SK-N-MC (cell line): Measurements from ENCODE around the gene OPN4.

ENCODE experiments used
- DNase-seq: peaks from one replicate; pipeline ENCODE4 v3.0.0-alpha.2; 2011; ENCODE audit warnings: low read depth, low spot score
- H3K27ac ChIP-seq: fragments of 200-600 bp; sonication (generic); 2 replicates; pipeline ENCODE4 v1.5.1; 2016; ENCODE audit warnings: mixed run types
- H3K36me3 ChIP-seq: fragments of 200-600 bp; sonication (generic); 2 replicates; pipeline ENCODE4 v1.6.1; 2017; ENCODE audit warnings: antibody characterized with exemption, low read length, mixed read lengths; ENCODE audit not compliant: insufficient read depth
- H3K4me3 ChIP-seq: fragments of 200-600 bp; sonication (generic); 2 replicates; pipeline ENCODE4 v1.5.1; 2016
- H3K9ac ChIP-seq: fragments of 200-600 bp; sonication (generic); 2 replicates; pipeline ENCODE4 v1.8.0; 2017; ENCODE audit warnings: mixed run types, mixed read lengths; ENCODE audit not compliant: insufficient read length
- H3K9me3 ChIP-seq: fragments of 200-600 bp; sonication (generic); 2 replicates; pipeline ENCODE4 v1.6.1; 2017; ENCODE audit warnings: low read depth, mild to moderate bottlenecking, antibody characterized with exemption, low read length, moderate library complexity, mixed read lengths
- EZH2 ChIP-seq: fragments of 200-600 bp; sonication (generic); IDR thresholded peaks from one replicate; pipeline ENCODE4 v1.6.1; 2017; ENCODE audit warnings: antibody characterized with exemption
- FOXP2 ChIP-seq: optimal IDR thresholded peaks from 2 replicates; pipeline ENCODE3; 2011; ENCODE audit warnings: mild to moderate bottlenecking, moderate library complexity; ENCODE audit not compliant: insufficient read depth; ENCODE audit errors: extremely low read length, control extremely low read depth
- POLR2AphosphoS5 ChIP-seq: IDR thresholded peaks from 2 replicates; pipeline ENCODE4 v1.6.1; 2012; ENCODE audit warnings: mild to moderate bottlenecking, low read depth, low read length, borderline replicate concordance

Gene OPN4

DNA sequence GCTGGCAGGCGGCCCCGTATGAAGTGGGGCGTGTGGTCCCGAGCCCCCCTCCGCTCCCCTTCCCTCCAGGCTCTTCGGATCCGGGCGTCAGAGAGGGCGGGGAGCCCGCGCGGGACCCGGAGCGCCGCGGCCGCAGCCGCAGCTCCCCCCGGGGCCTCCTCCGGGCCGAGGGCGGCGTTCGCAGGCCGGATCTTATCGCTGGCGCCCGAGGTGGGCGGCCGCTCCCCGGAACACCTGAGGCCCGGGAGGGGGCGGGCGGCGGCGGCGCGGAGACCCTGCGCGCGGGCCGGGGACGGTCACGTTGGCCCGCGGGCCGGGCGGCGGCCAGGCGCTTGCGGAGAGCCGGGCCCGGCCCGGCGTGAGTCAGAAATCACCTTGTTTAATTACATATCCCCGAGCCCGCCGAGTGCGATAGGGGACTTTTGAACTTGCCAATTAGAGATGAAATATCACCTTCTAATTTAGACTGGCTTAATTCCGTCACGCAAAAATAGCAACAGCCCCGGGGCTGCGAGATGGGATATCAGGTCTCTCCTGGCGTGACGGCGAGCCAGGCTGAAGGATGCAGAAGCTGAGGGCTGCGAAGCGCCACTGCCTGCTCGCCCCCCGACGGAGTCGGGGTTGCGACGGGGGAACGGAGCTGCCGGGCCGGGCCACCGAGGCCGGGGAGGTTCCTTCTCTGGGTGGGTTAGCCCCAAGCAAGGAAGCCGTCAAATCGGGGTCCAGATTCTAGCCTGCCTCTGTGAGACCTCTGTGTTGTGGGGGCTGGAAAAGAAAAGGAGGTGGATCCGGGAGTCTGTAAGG is 57.4 kb downstream of the OPN4 start:
- no peak for DNase-seq
- H3K9me3 ChIP-seq: no peaks in the 10 kb centered on the region
- TF ChIP-seq POLR2AphosphoS5 (no peak), FOXP2 (no peak), EZH2 (no peak)
- peak overlapping the region; percentile 71 for H3K9ac ChIP-seq
- no peaks in the 10 kb centered on the region for H3K36me3 ChIP-seq
- H3K4me3 ChIP-seq: peak overlapping the region; percentile 71
- H3K27ac ChIP-seq: no peak overlapping the region; the same call in 1 of the 2 replicates

DNA sequence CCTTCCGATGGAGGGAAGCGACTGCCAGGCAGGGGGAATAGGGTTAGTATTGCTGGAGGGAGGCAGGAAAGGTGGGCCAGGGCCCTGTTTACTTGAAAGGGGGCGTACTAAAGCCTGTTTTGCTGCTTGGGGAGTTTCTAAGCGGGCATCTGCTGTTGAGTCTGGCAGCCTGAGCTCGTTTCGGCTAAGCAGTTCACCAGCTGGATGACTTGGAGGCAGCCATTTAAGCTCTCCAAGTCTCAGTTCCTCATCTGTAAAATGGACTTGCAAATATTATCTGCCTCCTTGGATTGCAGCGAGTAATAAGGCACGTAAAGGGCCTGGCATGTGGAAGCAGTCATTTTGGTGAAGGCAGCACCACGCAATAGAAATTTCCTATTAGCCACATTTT is 58.0 kb downstream of the OPN4 start:
- no peak overlapping the region for H3K9ac ChIP-seq
- no peaks in the 10 kb centered on the region for H3K36me3 ChIP-seq
- TF ChIP-seq FOXP2 (no peak), EZH2 (no peak), POLR2AphosphoS5 (no peak)
- no peak overlapping the region for H3K4me3 ChIP-seq
- no peak for DNase-seq
- H3K27ac ChIP-seq: no peak overlapping the region
- no peaks in the 10 kb centered on the region for H3K9me3 ChIP-seq

DNA sequence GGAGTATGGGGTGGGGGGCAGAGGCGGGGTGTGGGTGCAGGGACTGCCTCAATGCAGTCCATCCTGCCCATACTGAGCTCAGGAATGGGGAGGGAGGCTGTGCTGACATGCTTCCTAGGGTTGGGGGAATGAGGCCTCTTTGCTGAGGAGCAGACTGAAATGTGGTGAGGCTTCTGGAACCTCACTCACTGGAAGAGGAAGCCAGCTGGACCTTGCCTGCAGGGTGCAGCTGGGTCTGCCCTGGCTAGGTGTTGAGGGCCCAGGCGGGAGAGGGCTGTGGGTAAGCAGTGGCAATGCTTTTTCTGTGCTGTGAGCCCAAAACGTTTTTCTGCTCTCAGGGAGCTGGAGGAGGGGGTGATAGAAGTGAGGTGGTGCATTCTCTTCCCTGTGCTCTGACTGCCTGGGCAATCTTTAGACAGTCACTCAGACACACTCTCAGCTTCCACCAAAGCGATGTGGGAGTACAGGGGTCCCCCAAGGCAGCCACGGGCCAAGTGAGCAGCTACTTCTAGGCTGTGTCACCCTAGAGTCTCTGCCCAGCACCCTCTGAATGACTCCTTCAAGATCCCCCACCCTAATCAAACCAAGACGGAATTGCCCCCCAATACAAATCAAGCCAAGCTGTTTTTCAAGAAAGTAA is 60.9 kb downstream of the OPN4 start:
- no peak for DNase-seq

GRCh38 chr10:86715836-86716235 is 61.5 kb downstream of the OPN4 start:
- Histone ChIP-seq H3K9me3 (no peaks in the 10 kb centered on the region), H3K9ac (no peak overlapping the region), H3K36me3 (no peaks in the 10 kb centered on the region), H3K27ac (no peak overlapping the region), H3K4me3 (no peak overlapping the region)
- DNase-seq: no peak
- no peak for TF ChIP-seq FOXP2
- no peak for TF ChIP-seq EZH2
- TF ChIP-seq POLR2AphosphoS5: no peak

More for the DNA sequence above, 60.9 kb downstream of the OPN4 start:
- Histone ChIP-seq H3K9ac (no peak overlapping the region), H3K36me3 (no peaks in the 10 kb centered on the region), H3K4me3 (no peak overlapping the region), H3K9me3 (no peaks in the 10 kb centered on the region), H3K27ac (no peak overlapping the region)
- TF ChIP-seq POLR2AphosphoS5 (no peak), FOXP2 (no peak), EZH2 (no peak)
